AG04450 (cell line): ENCODE measurements around the gene CHST11. TPM values are rescaled to one million over a fixed set of nuclear protein-coding genes. Genes with fewer than 3 reads are reported as not detected.

Source experiments
- CTCF ChIA-PET: fragments of 300-600, 350-600 bp; formaldehyde crosslinking; extraction: SDS; loops from one replicate; lab custom pipeline; 2022; ENCODE audit warnings: antibody characterized with exemption, inconsistent platforms; lab: Charles Lee
- POLR2A ChIA-PET: fragments of 350-600 bp; formaldehyde crosslinking; extraction: SDS; loops from one replicate; lab custom pipeline; 2021; ENCODE audit warnings: antibody characterized with exemption, inconsistent platforms; lab: Yijun Ruan, JAX
- DNase-seq: peaks from one replicate; pipeline ENCODE4 v3.0.0-alpha.2; 2011; ENCODE audit warnings: low read depth, low spot score
- H3K27ac ChIP-seq: one replicate; pipeline ENCODE4 v1.5.1; 2012; ENCODE audit warnings: low read depth, low read length, control low read depth
- H3K27me3 ChIP-seq: one replicate; pipeline ENCODE4 v1.6.0; 2012; ENCODE audit warnings: low read length; ENCODE audit not compliant: control insufficient read depth, insufficient read depth
- H3K4me3 ChIP-seq: 2 replicates; pipeline ENCODE4 v1.5.1; 2011; ENCODE audit warnings: mild to moderate bottlenecking, low read depth, low read length, control low read depth
- H3K9me3 ChIP-seq: 2 replicates; pipeline ENCODE4 v1.5.1; 2012; ENCODE audit warnings: low read length; ENCODE audit not compliant: control insufficient read depth, insufficient read depth
- CTCF ChIP-seq: IDR thresholded peaks from 2 replicates; pipeline ENCODE4 v1.5.1; 2011; ENCODE audit warnings: low read depth, low read length, control low read depth, inconsistent platforms
- polyA plus RNA-seq: library from polyadenylated mRNA; depleted of rRNA; stranded (reverse); fragments of >200 nt; gene quantifications from 2 replicates; pipeline ENCODE4 v1.2.3, GENCODE V29; 2011

CHST11 gene
- polyA plus RNA-seq, 1 experiment: 2.7 TPM

GRCh38 chr12:104504146-104504545 is 47.4 kb downstream of the CHST11 start:
- TF ChIP-seq CTCF: no peak
- H3K27ac ChIP-seq: no peak overlapping the region
- no peak overlapping the region for H3K4me3 ChIP-seq
- POLR2A ChIA-PET: no interaction called here
- peaks cover 9% of the 10 kb centered on the region for H3K27me3 ChIP-seq
- peaks cover 12% of the 10 kb centered on the region for H3K9me3 ChIP-seq
- DNase-seq: no peak
- CTCF ChIA-PET: no interaction called here

- no peak for DNase-seq
- Histone ChIP-seq H3K27me3 (peaks cover 10% of the 10 kb centered on the region), H3K27ac (no peak overlapping the region), H3K9me3 (peaks cover 12% of the 10 kb centered on the region), H3K4me3 (no peak overlapping the region)
- ChIA-PET CTCF (interaction anchor here (0.6 kb wide), 1 partner anchor 635 kb away, joined by 3 read pairs; no protein-coding TSS in a partner anchor), POLR2A (no interaction called here)
- TF ChIP-seq CTCF: no peak
Measured at GRCh38 chr12:104505095-104505818, 48.5 kb downstream of the CHST11 start.

GRCh38 chr12:104506676-104507401 is 50.1 kb downstream of the CHST11 start:
- CTCF ChIA-PET: no interaction called here
- POLR2A ChIA-PET: no interaction called here

GRCh38 chr12:104507672-104508071 is 50.9 kb downstream of the CHST11 start:
- CTCF ChIA-PET: no interaction called here
- DNase-seq: no peak
- no peak for TF ChIP-seq CTCF
- Histone ChIP-seq H3K9me3 (peaks cover 12% of the 10 kb centered on the region), H3K27me3 (peaks cover 11% of the 10 kb centered on the region), H3K27ac (no peak overlapping the region), H3K4me3 (no peak overlapping the region)
- POLR2A ChIA-PET: no interaction called here

More at GRCh38 chr12:104506676-104507401, 50.1 kb downstream of the CHST11 start:
- peaks cover 11% of the 10 kb centered on the region for H3K27me3 ChIP-seq
- no peak for TF ChIP-seq CTCF
- H3K27ac ChIP-seq: no peak overlapping the region
- no peak overlapping the region for H3K4me3 ChIP-seq
- H3K9me3 ChIP-seq: peaks cover 12% of the 10 kb centered on the region
- DNase-seq: no peak
